ENCODE measurements around the gene RPS3. TPM values are rescaled to one million over a fixed set of nuclear protein-coding genes. Genes with fewer than 3 reads are reported as not detected.
"Not testable (repeated sequence)": the region's sequence is repeated elsewhere in the genome, so short reads cannot be mapped to it uniquely, and the experiment has no call there.

The RPS3 gene
- total and polyA plus RNA-seq, 5 experiments from 2014 or later, result 5,159 to 7,216 (median 6,922) TPM

GRCh38 chr11:75402002-75402773 is 2.9 kb downstream of the RPS3 start:
- no peaks in the 10 kb centered on the region for H3K9me3 Mint-ChIP-seq
- DNase-seq (no peak), ATAC-seq (no peak)
- POLR2A ChIA-PET, result no interaction called here
- no peaks in the 10 kb centered on the region for H3K27me3 Mint-ChIP-seq
- peak overlapping the region in 9 of 10 donors; percentile 46 to 83 (median 75) for H3K27ac Mint-ChIP-seq
- peaks cover 4 to 76% (median 20%) of the 10 kb centered on the region in 3 donors for H3K36me3 Mint-ChIP-seq
- H3K4me1 Mint-ChIP-seq, result peaks cover 38 to 62% (median 55%) of the 10 kb centered on the region in 4 donors
- peak overlapping the region; percentile 38 to 99 (median 94) for H3K4me3 Mint-ChIP-seq

- H3K9me3 Mint-ChIP-seq, result no peaks in the 10 kb centered on the region
- ATAC-seq, result no peak
- no peak for DNase-seq
- POLR2A ChIA-PET, result no interaction called here
- no peaks in the 10 kb centered on the region for H3K27me3 Mint-ChIP-seq
- H3K27ac Mint-ChIP-seq, result peak overlapping the region in 8 of 10 donors; percentile 6 to 77 (median 54)
- peaks cover 42 to 67% (median 60%) of the 10 kb centered on the region in 4 donors for H3K4me1 Mint-ChIP-seq
- H3K36me3 Mint-ChIP-seq, result peaks cover 7 to 83% (median 23%) of the 10 kb centered on the region in 3 donors
- H3K4me3 Mint-ChIP-seq, result peak overlapping the region in 3 of 10 donors; percentile 25 to 99 (median 53)
Measured at GRCh38 chr11:75403037-75403436, 3.7 kb downstream of the RPS3 start.

GRCh38 chr11:75403983-75404658 is 4.8 kb downstream of the RPS3 start:
- Mint-ChIP-seq H3K36me3 (peaks cover 7 to 91% (median 23%) of the 10 kb centered on the region in 3 donors), H3K4me1 (peaks cover 40 to 67% (median 59%) of the 10 kb centered on the region in 4 donors), H3K27ac (peak overlapping the region in 3 of 10 donors; percentile 1 to 86 (median 50)), H3K4me3 (no peak overlapping the region), H3K27me3 (no peaks in the 10 kb centered on the region), H3K9me3 (no peaks in the 10 kb centered on the region)
- POLR2A ChIA-PET, result no interaction called here
- ATAC-seq, result no peak
- no peak for DNase-seq

- Mint-ChIP-seq H3K27me3 (no peaks in the 10 kb centered on the region), H3K4me1 (peaks cover 27 to 52% (median 43%) of the 10 kb centered on the region in 4 donors), H3K27ac (peak overlapping the region in 5 of 10 donors; percentile 15 to 78 (median 34)), H3K36me3 (peaks cover 7 to 74% (median 20%) of the 10 kb centered on the region in 3 donors), H3K9me3 (no peaks in the 10 kb centered on the region), H3K4me3 (no peak overlapping the region)
- no peak for DNase-seq
- no peak for ATAC-seq
- POLR2A ChIA-PET, result interaction anchor here (0.6 kb wide), 2 partner anchors 21 to 101 kb away, joined by 3 read pairs; no protein-coding TSS in a partner anchor
Measured at GRCh38 chr11:75406338-75406777, 7.0 kb downstream of the RPS3 start.

GRCh38 chr11:75408957-75409219 is 9.6 kb downstream of the RPS3 start:
- H3K36me3 Mint-ChIP-seq, result peaks cover 3 to 67% (median 13%) of the 10 kb centered on the region in 3 donors
- H3K4me1 Mint-ChIP-seq, result peaks cover 10 to 27% (median 18%) of the 10 kb centered on the region in 4 donors
- no peak overlapping the region for H3K4me3 Mint-ChIP-seq
- POLR2A ChIA-PET, result no interaction called here
- H3K27me3 Mint-ChIP-seq, result no peaks in the 10 kb centered on the region
- H3K27ac Mint-ChIP-seq, result no peak overlapping the region
- ATAC-seq (no peak), DNase-seq (no peak)
- no peaks in the 10 kb centered on the region for H3K9me3 Mint-ChIP-seq

GRCh38 chr11:75409971-75410370 is 10.7 kb downstream of the RPS3 start:
- Mint-ChIP-seq H3K36me3 (peaks cover 3 to 62% (median 6%) of the 10 kb centered on the region in 3 donors), H3K4me1 (peaks cover 6 to 17% (median 12%) of the 10 kb centered on the region in 4 donors)
- H3K27ac Mint-ChIP-seq, DNase-seq, ATAC-seq, H3K4me3 Mint-ChIP-seq, H3K9me3 Mint-ChIP-seq, H3K27me3 Mint-ChIP-seq, POLR2A ChIA-PET: not testable (repeated sequence)

GRCh38 chr11:75413146-75413545 is 13.8 kb downstream of the RPS3 start:
- H3K4me3 Mint-ChIP-seq, DNase-seq, H3K27ac Mint-ChIP-seq, H3K9me3 Mint-ChIP-seq, H3K4me1 Mint-ChIP-seq, ATAC-seq, H3K27me3 Mint-ChIP-seq, POLR2A ChIA-PET: not testable (repeated sequence)
- peaks cover 0 to 49% (median 8%) of the 10 kb centered on the region in 3 donors for H3K36me3 Mint-ChIP-seq

- no peaks in the 10 kb centered on the region for H3K9me3 Mint-ChIP-seq
- H3K27me3 Mint-ChIP-seq, result no peaks in the 10 kb centered on the region
- ATAC-seq (no peak), DNase-seq (no peak)
- POLR2A ChIA-PET, result interaction anchor here (1.2 kb wide), 1 partner anchor 14 kb away, joined by 3 read pairs; no protein-coding TSS in a partner anchor
- no peak overlapping the region for H3K4me3 Mint-ChIP-seq
- H3K27ac Mint-ChIP-seq, result no peak overlapping the region
- H3K4me1 Mint-ChIP-seq, result peaks cover 0 to 5% (median 2%) of the 10 kb centered on the region in 4 donors
- peaks cover 0 to 45% (median 8%) of the 10 kb centered on the region in 3 donors for H3K36me3 Mint-ChIP-seq
Measured at GRCh38 chr11:75413864-75414263, 14.5 kb downstream of the RPS3 start.

GRCh38 chr11:75420224-75421034 is 21.1 kb downstream of the RPS3 start:
- POLR2A ChIA-PET, result interaction anchor here (1.8 kb wide), 1 partner anchor 10 kb away, joined by 4 read pairs; no protein-coding TSS in a partner anchor
- H3K9me3 Mint-ChIP-seq, result no peaks in the 10 kb centered on the region
- peaks cover 0 to 24% (median 6%) of the 10 kb centered on the region in 3 donors for H3K36me3 Mint-ChIP-seq
- no peaks in the 10 kb centered on the region for H3K27me3 Mint-ChIP-seq
- H3K4me1 Mint-ChIP-seq, result peaks cover 0 to 1% (median 0%) of the 10 kb centered on the region in 4 donors
- DNase-seq (no peak), ATAC-seq (no peak)
- peak overlapping the region in 4 of 10 donors; percentile 11 to 91 (median 28) for H3K27ac Mint-ChIP-seq
- no peak overlapping the region for H3K4me3 Mint-ChIP-seq

GRCh38 chr11:75421035-75421602 is 21.8 kb downstream of the RPS3 start:
- Mint-ChIP-seq H3K36me3 (peaks cover 0 to 20% (median 5%) of the 10 kb centered on the region in 3 donors), H3K27me3 (no peaks in the 10 kb centered on the region), H3K4me1 (peaks cover 0 to 1% (median 0%) of the 10 kb centered on the region in 4 donors), H3K9me3 (no peaks in the 10 kb centered on the region), H3K27ac (peak overlapping the region in 2 of 10 donors; percentile 73 to 91), H3K4me3 (no peak overlapping the region)
- no peak for DNase-seq
- POLR2A ChIA-PET, result no interaction called here
- ATAC-seq, result no peak

- Mint-ChIP-seq H3K27me3 (no peaks in the 10 kb centered on the region), H3K27ac (peak overlapping the region in 1 of 10 donors; percentile 69), H3K36me3 (peaks cover 0 to 15% (median 1%) of the 10 kb centered on the region in 3 donors), H3K4me3 (no peak overlapping the region), H3K4me1 (peaks cover 0 to 1% (median 0%) of the 10 kb centered on the region in 4 donors), H3K9me3 (no peaks in the 10 kb centered on the region)
- POLR2A ChIA-PET, result no interaction called here
- DNase-seq (no peak), ATAC-seq (no peak)
Measured at GRCh38 chr11:75421902-75422247, 22.6 kb downstream of the RPS3 start.

Measured in naive thymus-derived CD8-positive, alpha-beta T cell (primary cell).